ENCODE measurements around the gene EPB41.
A peak's percentile ranks its signal among the peaks of the same experiment; 100 is the strongest.

Gene EPB41

DNA sequence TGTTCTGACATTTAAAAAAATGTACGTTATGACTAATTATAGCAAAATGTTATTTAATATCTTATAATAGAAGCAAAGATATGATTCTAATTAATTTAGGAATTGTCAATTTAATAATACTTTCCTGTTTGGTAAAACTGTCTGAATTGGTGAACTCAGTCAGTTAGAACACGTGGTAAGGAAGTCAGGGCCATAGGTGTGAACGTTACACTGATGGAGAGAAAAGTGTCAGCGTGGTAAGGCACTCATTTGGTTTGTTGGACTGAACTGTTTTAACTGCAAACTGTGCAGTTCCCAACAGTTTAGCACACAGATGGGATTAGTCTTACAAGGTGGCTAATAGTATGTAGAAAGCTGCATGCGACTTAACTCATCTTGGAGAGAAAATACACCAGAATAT lies 102.9 kb downstream of the EPB41 start:
- H3K4ac ChIP-seq (ENCODE audit: low read depth, low read length) = no peak overlapping the region
- H3K56ac ChIP-seq (ENCODE audit: low read length) = no peak overlapping the region
- H3K4me2 ChIP-seq (ENCODE audit: low read length) = no peak overlapping the region
- no peak overlapping the region for H4K5ac ChIP-seq (ENCODE audit: low read length)
- no CpG with 5 or more reads among the region's 5 CpGs for WGBS (ENCODE audit: extremely low coverage, insufficient coverage, low lambda C conversion rate)
- H4K8ac ChIP-seq (ENCODE audit: low read depth, low read length) = no peak overlapping the region
- no peak overlapping the region for H2BK5ac ChIP-seq (ENCODE audit: low read length)
- no peaks in the 10 kb centered on the region for H3K4me1 ChIP-seq (ENCODE audit: control insufficient read depth, low read depth, low read length)
- no peak overlapping the region for H3K18ac ChIP-seq (ENCODE audit: low read length)
- no peaks in the 10 kb centered on the region for H3K79me1 ChIP-seq (ENCODE audit: low read length)
- no peak overlapping the region for H3K4me3 ChIP-seq (ENCODE audit: low read length)
- H3K27me3 ChIP-seq (ENCODE audit: insufficient read depth, low read length, poor library complexity) = no peaks in the 10 kb centered on the region
- H2BK120ac ChIP-seq (ENCODE audit: low read depth, low read length) = no peak overlapping the region
- no peak overlapping the region for H3K23ac ChIP-seq (ENCODE audit: low read length)
- H3K36me3 ChIP-seq (ENCODE audit: control insufficient read depth, insufficient read depth, low read length) = no peaks in the 10 kb centered on the region
- no peak overlapping the region for H3K27ac ChIP-seq (ENCODE audit: low read depth, low read length)
- no peak overlapping the region for H2BK15ac ChIP-seq (replicated peaks; ENCODE audit: low read depth)
- H2AK5ac ChIP-seq (ENCODE audit: low read length) = no peak overlapping the region
- no peak overlapping the region for H3K9ac ChIP-seq (ENCODE audit: low read length)
- H3K79me2 ChIP-seq (ENCODE audit: control insufficient read depth, insufficient read depth, low read length) = no peaks in the 10 kb centered on the region
- no peak for DNase-seq

DNA sequence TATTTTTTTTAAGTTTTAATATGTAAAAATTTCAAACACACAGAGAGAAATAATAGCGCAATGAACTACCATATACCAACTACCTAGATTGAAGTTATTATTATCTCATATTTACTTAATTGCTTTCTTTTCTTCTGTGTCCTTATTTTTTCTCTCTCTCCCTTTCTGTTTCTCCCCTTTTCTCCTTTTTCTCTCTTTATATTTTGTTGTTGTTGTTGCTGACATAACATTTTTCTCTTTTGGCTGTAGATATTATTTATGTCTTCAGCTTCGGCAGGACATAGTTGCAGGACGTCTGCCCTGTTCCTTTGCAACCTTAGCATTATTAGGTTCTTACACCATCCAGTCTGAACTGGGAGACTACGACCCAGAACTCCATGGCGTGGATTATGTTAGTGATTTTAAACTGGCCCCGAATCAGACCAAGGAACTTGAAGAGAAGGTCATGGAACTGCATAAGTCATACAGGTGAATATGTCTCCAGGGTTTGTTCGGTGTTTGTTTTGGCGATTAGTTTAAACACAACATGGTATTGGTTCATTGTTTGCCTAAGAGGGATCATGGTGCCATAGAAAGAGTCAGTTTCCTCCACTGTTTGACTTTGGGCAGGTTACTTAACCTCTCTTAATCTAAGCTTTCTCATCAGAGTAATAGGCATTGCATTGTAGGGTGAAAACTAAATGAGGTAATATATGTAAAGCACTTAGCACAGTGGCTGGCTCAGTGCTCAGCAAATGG lies 103.8 kb downstream of the EPB41 start:
- Histone ChIP-seq H3K79me1 (ENCODE audit: low read length) (no peaks in the 10 kb centered on the region), H3K4me1 (ENCODE audit: control insufficient read depth, low read depth, low read length) (no peaks in the 10 kb centered on the region), H2AK5ac (ENCODE audit: low read length) (no peak overlapping the region), H3K18ac (ENCODE audit: low read length) (no peak overlapping the region), H3K56ac (ENCODE audit: low read length) (no peak overlapping the region), H3K36me3 (ENCODE audit: control insufficient read depth, insufficient read depth, low read length) (no peaks in the 10 kb centered on the region), H2BK120ac (ENCODE audit: low read depth, low read length) (no peak overlapping the region), H3K79me2 (ENCODE audit: control insufficient read depth, insufficient read depth, low read length) (no peaks in the 10 kb centered on the region), H3K4ac (ENCODE audit: low read depth, low read length) (no peak overlapping the region), H4K8ac (ENCODE audit: low read depth, low read length) (no peak overlapping the region), H3K4me3 (ENCODE audit: low read length) (no peak overlapping the region), H4K5ac (ENCODE audit: low read length) (no peak overlapping the region), H3K4me2 (ENCODE audit: low read length) (no peak overlapping the region), H3K23ac (ENCODE audit: low read length) (no peak overlapping the region), H2BK5ac (ENCODE audit: low read length) (no peak overlapping the region), H3K27me3 (ENCODE audit: insufficient read depth, low read length, poor library complexity) (no peaks in the 10 kb centered on the region), H3K9ac (ENCODE audit: low read length) (no peak overlapping the region), H2BK15ac (replicated peaks; ENCODE audit: low read depth) (no peak overlapping the region), H3K27ac (ENCODE audit: low read depth, low read length) (no peak overlapping the region)
- no CpG with 5 or more reads among the region's 8 CpGs for WGBS (ENCODE audit: extremely low coverage, insufficient coverage, low lambda C conversion rate)
- no peak for DNase-seq

DNA sequence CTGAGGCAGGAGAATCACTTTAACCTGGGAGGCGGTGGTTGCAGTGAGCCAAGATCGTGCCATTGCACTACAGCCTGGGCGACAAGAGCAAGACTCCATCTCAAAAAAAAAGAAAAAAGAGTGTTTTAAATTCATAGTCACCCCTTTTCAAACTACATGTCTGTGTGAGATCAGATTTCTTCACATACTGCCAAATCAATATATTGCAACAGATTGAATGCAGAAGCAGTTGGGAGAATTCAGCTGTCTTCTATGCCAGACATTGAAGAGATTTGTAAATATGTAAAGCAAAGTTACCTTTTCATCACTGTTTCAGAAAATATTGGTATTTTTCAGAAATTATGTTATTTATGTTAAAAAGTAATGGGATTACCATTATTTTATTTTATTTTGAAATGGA lies 108.3 kb downstream of the EPB41 start:
- H4K8ac ChIP-seq (ENCODE audit: low read depth, low read length) = no peak overlapping the region
- no peaks in the 10 kb centered on the region for H3K4me1 ChIP-seq (ENCODE audit: control insufficient read depth, low read depth, low read length)
- H3K4me3 ChIP-seq (ENCODE audit: low read length) = no peak overlapping the region
- no peak overlapping the region for H4K5ac ChIP-seq (ENCODE audit: low read length)
- H3K23ac ChIP-seq (ENCODE audit: low read length) = no peak overlapping the region
- no peak overlapping the region for H3K56ac ChIP-seq (ENCODE audit: low read length)
- H2BK15ac ChIP-seq (replicated peaks; ENCODE audit: low read depth) = no peak overlapping the region
- no peaks in the 10 kb centered on the region for H3K79me2 ChIP-seq (ENCODE audit: control insufficient read depth, insufficient read depth, low read length)
- no CpG with 5 or more reads among the region's 3 CpGs for WGBS (ENCODE audit: extremely low coverage, insufficient coverage, low lambda C conversion rate)
- DNase-seq = no peak
- no peak overlapping the region for H2AK5ac ChIP-seq (ENCODE audit: low read length)
- H3K27me3 ChIP-seq (ENCODE audit: insufficient read depth, low read length, poor library complexity) = no peaks in the 10 kb centered on the region
- H3K4ac ChIP-seq (ENCODE audit: low read depth, low read length) = no peak overlapping the region
- H3K4me2 ChIP-seq (ENCODE audit: low read length) = no peak overlapping the region
- no peak overlapping the region for H2BK5ac ChIP-seq (ENCODE audit: low read length)
- no peaks in the 10 kb centered on the region for H3K79me1 ChIP-seq (ENCODE audit: low read length)
- no peak overlapping the region for H3K27ac ChIP-seq (ENCODE audit: low read depth, low read length)
- no peak overlapping the region for H3K18ac ChIP-seq (ENCODE audit: low read length)
- no peak overlapping the region for H2BK120ac ChIP-seq (ENCODE audit: low read depth, low read length)
- no peaks in the 10 kb centered on the region for H3K36me3 ChIP-seq (ENCODE audit: control insufficient read depth, insufficient read depth, low read length)
- H3K9ac ChIP-seq (ENCODE audit: low read length) = no peak overlapping the region

DNA sequence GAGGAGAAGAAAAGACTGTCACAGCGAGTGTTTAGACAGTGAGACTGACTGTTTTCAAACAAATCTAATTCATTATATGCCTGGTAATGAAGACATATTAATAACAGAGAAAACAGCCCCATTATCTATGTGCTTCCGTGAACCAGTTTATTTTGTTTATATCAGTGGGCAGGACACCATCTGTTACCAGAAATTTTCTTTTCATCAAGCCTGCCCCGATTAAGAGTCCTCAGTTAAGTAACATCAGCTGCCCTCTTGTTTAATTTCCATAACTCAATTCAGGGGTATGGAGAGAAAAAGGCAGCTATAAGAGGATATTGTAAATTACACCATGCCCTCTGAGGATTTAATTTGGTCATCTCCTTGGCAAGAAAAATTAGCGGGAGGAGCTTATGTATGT lies 115.3 kb downstream of the EPB41 start:
- H2BK5ac ChIP-seq (ENCODE audit: low read length) = no peak overlapping the region
- no peak overlapping the region for H4K5ac ChIP-seq (ENCODE audit: low read length)
- no peak overlapping the region for H2BK15ac ChIP-seq (replicated peaks; ENCODE audit: low read depth)
- WGBS (ENCODE audit: extremely low coverage, insufficient coverage, low lambda C conversion rate) = no CpG with 5 or more reads among the region's 4 CpGs
- H3K27ac ChIP-seq (ENCODE audit: low read depth, low read length) = no peak overlapping the region
- no peak overlapping the region for H3K18ac ChIP-seq (ENCODE audit: low read length)
- H3K27me3 ChIP-seq (ENCODE audit: insufficient read depth, low read length, poor library complexity) = no peaks in the 10 kb centered on the region
- no peak overlapping the region for H2BK120ac ChIP-seq (ENCODE audit: low read depth, low read length)
- H3K79me2 ChIP-seq (ENCODE audit: control insufficient read depth, insufficient read depth, low read length) = no peaks in the 10 kb centered on the region
- no peak overlapping the region for H3K23ac ChIP-seq (ENCODE audit: low read length)
- H3K9ac ChIP-seq (ENCODE audit: low read length) = no peak overlapping the region
- no peak overlapping the region for H3K56ac ChIP-seq (ENCODE audit: low read length)
- H3K36me3 ChIP-seq (ENCODE audit: control insufficient read depth, insufficient read depth, low read length) = no peaks in the 10 kb centered on the region
- no peaks in the 10 kb centered on the region for H3K4me1 ChIP-seq (ENCODE audit: control insufficient read depth, low read depth, low read length)
- no peak overlapping the region for H2AK5ac ChIP-seq (ENCODE audit: low read length)
- no peak for DNase-seq
- no peaks in the 10 kb centered on the region for H3K79me1 ChIP-seq (ENCODE audit: low read length)
- H3K4me3 ChIP-seq (ENCODE audit: low read length) = no peak overlapping the region
- no peak overlapping the region for H3K4ac ChIP-seq (ENCODE audit: low read depth, low read length)
- no peak overlapping the region for H3K4me2 ChIP-seq (ENCODE audit: low read length)
- no peak overlapping the region for H4K8ac ChIP-seq (ENCODE audit: low read depth, low read length)

DNA sequence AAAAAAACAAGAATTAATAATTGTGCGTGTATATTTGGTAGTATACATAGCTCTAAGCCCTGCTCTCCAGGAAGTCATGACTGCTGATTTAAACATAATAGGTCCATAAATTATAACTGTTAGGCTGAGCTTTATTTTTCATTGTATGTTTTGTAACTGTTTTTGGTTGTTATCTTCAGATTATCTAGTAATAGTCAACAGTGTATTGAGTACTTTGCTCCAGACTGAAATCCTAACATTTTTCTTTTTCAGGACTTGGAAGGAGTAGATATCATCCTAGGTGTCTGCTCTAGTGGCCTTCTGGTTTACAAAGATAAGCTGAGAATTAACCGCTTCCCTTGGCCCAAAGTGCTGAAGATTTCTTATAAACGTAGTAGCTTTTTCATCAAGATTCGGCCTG lies 118.5 kb downstream of the EPB41 start:
- no peak overlapping the region for H2AK5ac ChIP-seq (ENCODE audit: low read length)
- H3K23ac ChIP-seq (ENCODE audit: low read length) = no peak overlapping the region
- H3K4ac ChIP-seq (ENCODE audit: low read depth, low read length) = no peak overlapping the region
- no peak overlapping the region for H2BK15ac ChIP-seq (replicated peaks; ENCODE audit: low read depth)
- H3K18ac ChIP-seq (ENCODE audit: low read length) = no peak overlapping the region
- no CpG with 5 or more reads among the region's 4 CpGs for WGBS (ENCODE audit: extremely low coverage, insufficient coverage, low lambda C conversion rate)
- no peak overlapping the region for H3K27ac ChIP-seq (ENCODE audit: low read depth, low read length)
- no peak overlapping the region for H2BK5ac ChIP-seq (ENCODE audit: low read length)
- H3K9ac ChIP-seq (ENCODE audit: low read length) = no peak overlapping the region
- no peak overlapping the region for H3K4me3 ChIP-seq (ENCODE audit: low read length)
- H3K27me3 ChIP-seq (ENCODE audit: insufficient read depth, low read length, poor library complexity) = no peaks in the 10 kb centered on the region
- H3K79me1 ChIP-seq (ENCODE audit: low read length) = no peaks in the 10 kb centered on the region
- H2BK120ac ChIP-seq (ENCODE audit: low read depth, low read length) = no peak overlapping the region
- no peaks in the 10 kb centered on the region for H3K79me2 ChIP-seq (ENCODE audit: control insufficient read depth, insufficient read depth, low read length)
- H3K36me3 ChIP-seq (ENCODE audit: control insufficient read depth, insufficient read depth, low read length) = no peaks in the 10 kb centered on the region
- no peak overlapping the region for H3K4me2 ChIP-seq (ENCODE audit: low read length)
- no peaks in the 10 kb centered on the region for H3K4me1 ChIP-seq (ENCODE audit: control insufficient read depth, low read depth, low read length)
- H4K8ac ChIP-seq (ENCODE audit: low read depth, low read length) = no peak overlapping the region
- no peak overlapping the region for H4K5ac ChIP-seq (ENCODE audit: low read length)
- no peak overlapping the region for H3K56ac ChIP-seq (ENCODE audit: low read length)
- DNase-seq = peak; percentile 34
